Transverse colon (tissue), 4 donors: ENCODE data around the gene ME3. TPM values are rescaled to one million over a fixed set of nuclear protein-coding genes. Genes with fewer than 3 reads are reported as not detected.

ENCODE experiments used
- DNase-seq: peaks from one replicate; pipeline ENCODE4 v3.0.0-alpha.2; 2019
- H3K27ac ChIP-seq, 4 donors: fragments of 200-600 bp; sonication (generic); 2 replicates each; pipeline ENCODE4 v1.5.1; 2016 to 2018; ENCODE audit warnings: inconsistent platforms in 4 of 4
- H3K27me3 ChIP-seq: fragments of 200-600 bp; sonication (generic); 2 replicates; pipeline ENCODE4 v1.5.1; 2017; ENCODE audit warnings: inconsistent platforms
- H3K36me3 ChIP-seq, 4 donors: fragments of 200-600 bp; sonication (generic); 2 replicates each; pipeline ENCODE4 v1.5.1; 2017 to 2019; ENCODE audit warnings: inconsistent platforms in 4 of 4
- H3K4me1 ChIP-seq, 4 donors: fragments of 200-600 bp; sonication (generic); 2 replicates each; pipeline ENCODE4 v1.5.1; 2017 to 2020; ENCODE audit warnings: inconsistent platforms in 4 of 4
- H3K4me3 ChIP-seq, 4 donors: fragments of 200-600 bp; sonication (generic); 1 replicate in 1 of 4; 2 replicates in 3 of 4; pipeline versions ENCODE4 v1.5.1 to v1.6.1; 2017 to 2019; ENCODE audit warnings: inconsistent platforms in 4 of 4
- H3K9me3 ChIP-seq, 2 donors: fragments of 200-600 bp; sonication (generic); 2 replicates each; pipeline ENCODE4 v1.5.1; 2017 to 2019; ENCODE audit warnings: inconsistent platforms in 2 of 2
- EP300 ChIP-seq: sonication (generic); formaldehyde crosslinking; IDR thresholded peaks from one replicate; pipeline ENCODE4 v1.6.1; 2017; ENCODE audit warnings: antibody characterized with exemption, low read depth
- POLR2A ChIP-seq: fragments of 450-650 bp; IDR thresholded peaks from one replicate; pipeline ENCODE4 v1.6.1; 2016; ENCODE audit warnings: antibody characterized with exemption, mild to moderate bottlenecking, moderate library complexity
- POLR2AphosphoS5 ChIP-seq, 3 donors: sonication (generic); formaldehyde crosslinking; IDR thresholded peaks; one replicate each; pipeline ENCODE4 v1.6.1; 2016; ENCODE audit warnings: antibody characterized with exemption in 3 of 3
- WGBS, 2 donors: methylation state at CpG; one replicate each; pipeline ENCODE4 v1.1.5; 2018; ENCODE audit warnings: low coverage in 1 of 2; 5-methylcytosine and 5-hydroxymethylcytosine counted together
- in situ Hi-C, 4 donors: fragments of 200-750 bp; cut with MboI; loops; one replicate each; pipeline versions ENCODE4 v1.15.0 to v1.15.1; 2017; ENCODE audit warnings: low sequenced_read_pairs in 3 of 4, low pct_ligation_motif_present in 1 of 4, low pct_unique_long_range_greater_than_20kb in 1 of 4
- intact Hi-C: fragments of 100-400 bp; cut with DNase I; formaldehyde crosslinking; loops from one replicate; pipeline ENCODE4 v1.15.1; 2023; ENCODE audit warnings: low total_unique reads
- total RNA-seq, 4 donors: library from RNA; depleted of rRNA; stranded (reverse); fragments of >200 nt; gene quantifications; one replicate each; pipeline ENCODE4 v1.1.0, GENCODE V29; 2016
- TF ChIP-seq, protein P1 (sequence below), 5 experiments: fragments of 200-600 bp in 3 of 5; fragments of 450-650 bp in 2 of 5; sonication (generic) in 3 of 5; IDR thresholded peaks; 1 replicate in 2 of 5; 2 replicates in 3 of 5; pipeline ENCODE4 v1.5.1; 2016 to 2017; ENCODE audit warnings: antibody characterized with exemption in 5 of 5, inconsistent platforms in 3 of 5, mild to moderate bottlenecking in 2 of 5, moderate library complexity in 1 of 5

ME3 gene
- total RNA-seq, 4 donors from 2014 or later = 91.8 to 258 (median 116) TPM

DNA sequence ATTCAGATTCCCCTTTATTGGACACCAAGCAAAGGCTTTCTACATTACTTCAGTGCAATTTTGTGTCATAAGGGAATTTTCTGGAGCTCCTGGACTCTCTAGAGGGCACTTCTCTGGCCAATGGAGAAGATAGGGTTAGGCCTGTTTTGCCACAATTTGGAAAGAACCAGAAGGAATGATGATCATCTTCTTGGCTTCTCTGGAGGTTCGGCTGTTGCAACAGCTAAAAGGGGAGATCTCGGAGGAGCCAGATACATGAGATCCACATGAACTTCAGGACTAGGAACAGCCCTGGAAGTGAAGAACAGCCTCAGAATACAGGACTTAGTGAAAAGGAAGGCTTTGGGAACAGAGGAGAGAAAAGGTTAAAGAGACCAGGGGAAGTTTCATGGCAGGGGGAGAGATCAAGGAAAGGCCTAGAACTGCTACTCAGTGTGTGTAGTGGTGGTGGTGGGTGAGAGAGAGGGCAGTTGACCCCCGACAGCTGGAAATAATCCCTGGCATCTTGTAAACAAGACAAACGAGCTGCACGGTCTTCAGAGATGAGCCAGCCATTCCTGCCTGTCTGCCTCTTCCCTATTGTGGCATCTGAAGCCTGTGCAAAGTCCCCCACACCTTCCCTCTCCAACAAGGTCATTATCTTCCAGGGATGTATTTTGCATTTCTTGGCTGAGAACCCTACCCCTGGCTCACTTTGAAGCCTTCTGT is 214.0 kb downstream of the ME3 start:
- H3K9me3 ChIP-seq = no peaks in the 10 kb centered on the region
- H3K27ac ChIP-seq = no peak overlapping the region
- in situ Hi-C loops (loop anchor here (5.0 to 25.0 kb wide), 4 partner anchors 154 to 359 kb away; no protein-coding TSS in a partner anchor), intact Hi-C loops (loop anchor here (5.0 kb wide), 1 partner anchor 1924 kb away; no protein-coding TSS in a partner anchor)
- no peaks in the 10 kb centered on the region for H3K36me3 ChIP-seq
- DNase-seq = no peak
- 75% methylated on average over 5 of the region's 5 CpGs; no CpG with 5 or more reads in 1 of the 2 donors for WGBS, 2 donors
- no peak overlapping the region for H3K4me3 ChIP-seq
- no peak for TF ChIP-seq POLR2AphosphoS5 (IDR thresholded peaks at IDR 0.05)
- TF ChIP-seq EP300 = no peak
- TF ChIP-seq, protein P1, sequence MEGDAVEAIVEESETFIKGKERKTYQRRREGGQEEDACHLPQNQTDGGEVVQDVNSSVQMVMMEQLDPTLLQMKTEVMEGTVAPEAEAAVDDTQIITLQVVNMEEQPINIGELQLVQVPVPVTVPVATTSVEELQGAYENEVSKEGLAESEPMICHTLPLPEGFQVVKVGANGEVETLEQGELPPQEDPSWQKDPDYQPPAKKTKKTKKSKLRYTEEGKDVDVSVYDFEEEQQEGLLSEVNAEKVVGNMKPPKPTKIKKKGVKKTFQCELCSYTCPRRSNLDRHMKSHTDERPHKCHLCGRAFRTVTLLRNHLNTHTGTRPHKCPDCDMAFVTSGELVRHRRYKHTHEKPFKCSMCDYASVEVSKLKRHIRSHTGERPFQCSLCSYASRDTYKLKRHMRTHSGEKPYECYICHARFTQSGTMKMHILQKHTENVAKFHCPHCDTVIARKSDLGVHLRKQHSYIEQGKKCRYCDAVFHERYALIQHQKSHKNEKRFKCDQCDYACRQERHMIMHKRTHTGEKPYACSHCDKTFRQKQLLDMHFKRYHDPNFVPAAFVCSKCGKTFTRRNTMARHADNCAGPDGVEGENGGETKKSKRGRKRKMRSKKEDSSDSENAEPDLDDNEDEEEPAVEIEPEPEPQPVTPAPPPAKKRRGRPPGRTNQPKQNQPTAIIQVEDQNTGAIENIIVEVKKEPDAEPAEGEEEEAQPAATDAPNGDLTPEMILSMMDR (IDR thresholded peaks at IDR 0.05) = no peak
- TF ChIP-seq POLR2A = no peak
- no peaks in the 10 kb centered on the region for H3K27me3 ChIP-seq
- H3K4me1 ChIP-seq = peaks cover 0 to 10% (median 5%) of the 10 kb centered on the region in 4 donors

DNA sequence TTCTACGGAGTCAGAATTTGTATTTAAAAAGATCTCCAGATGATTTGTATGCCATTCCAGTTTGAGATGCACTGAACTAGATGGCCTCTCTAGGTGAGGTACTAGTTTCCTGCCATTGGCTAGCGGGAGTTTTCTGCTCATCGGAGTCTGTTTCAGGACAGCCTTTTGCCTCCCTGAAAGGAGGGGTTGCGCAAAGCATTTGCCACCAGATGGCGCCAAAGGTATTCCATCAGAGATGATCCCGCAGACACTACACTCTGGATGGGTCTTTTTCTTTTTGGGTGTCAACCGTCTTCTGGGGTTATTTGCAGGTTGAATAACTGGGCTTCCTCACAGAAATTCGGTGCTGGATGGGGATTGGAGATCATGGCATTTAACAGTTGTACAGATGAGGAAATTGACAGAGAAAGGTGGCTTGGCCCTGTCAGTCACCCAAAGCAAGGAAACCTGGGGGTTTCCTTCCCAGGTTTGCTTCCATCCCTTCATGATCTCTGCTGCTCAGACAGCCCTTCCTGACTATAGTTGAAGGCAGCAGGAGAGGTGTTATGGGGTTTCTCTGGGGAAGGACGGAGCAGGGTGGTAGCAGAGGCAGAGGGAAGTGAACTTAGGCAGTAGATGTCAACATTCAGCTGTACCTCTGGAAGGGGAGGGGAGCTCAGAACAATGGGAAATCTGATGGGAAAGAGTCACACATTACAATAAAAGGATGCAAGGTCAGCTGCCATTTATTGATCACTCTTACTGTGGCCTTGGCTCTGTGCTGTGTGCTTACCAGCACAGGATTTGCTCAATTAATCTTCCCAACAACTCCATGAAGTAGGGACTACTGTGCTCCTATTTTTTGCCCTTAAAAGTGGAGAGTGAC is 216.1 kb downstream of the ME3 start:
- Histone ChIP-seq H3K27ac (no peak overlapping the region), H3K27me3 (no peaks in the 10 kb centered on the region), H3K4me1 (peaks cover 0 to 10% (median 5%) of the 10 kb centered on the region in 4 donors), H3K4me3 (no peak overlapping the region), H3K36me3 (no peaks in the 10 kb centered on the region), H3K9me3 (no peaks in the 10 kb centered on the region)
- no peak for TF ChIP-seq EP300
- TF ChIP-seq, protein P1 (IDR thresholded peaks at IDR 0.05) = peak; percentile 80 to 93 (median 92)
- in situ Hi-C loops (loop anchor here (5.0 to 25.0 kb wide), 4 partner anchors 156 to 361 kb away; no protein-coding TSS in a partner anchor), intact Hi-C loops (loop anchor here (2.0 to 5.0 kb wide), 2 partner anchors 362 to 1926 kb away; no protein-coding TSS in a partner anchor)
- DNase-seq = peak; percentile 87
- WGBS, 2 donors = 12 to 19% methylated on average over 6 to 9 of the region's 9 CpGs

DNA sequence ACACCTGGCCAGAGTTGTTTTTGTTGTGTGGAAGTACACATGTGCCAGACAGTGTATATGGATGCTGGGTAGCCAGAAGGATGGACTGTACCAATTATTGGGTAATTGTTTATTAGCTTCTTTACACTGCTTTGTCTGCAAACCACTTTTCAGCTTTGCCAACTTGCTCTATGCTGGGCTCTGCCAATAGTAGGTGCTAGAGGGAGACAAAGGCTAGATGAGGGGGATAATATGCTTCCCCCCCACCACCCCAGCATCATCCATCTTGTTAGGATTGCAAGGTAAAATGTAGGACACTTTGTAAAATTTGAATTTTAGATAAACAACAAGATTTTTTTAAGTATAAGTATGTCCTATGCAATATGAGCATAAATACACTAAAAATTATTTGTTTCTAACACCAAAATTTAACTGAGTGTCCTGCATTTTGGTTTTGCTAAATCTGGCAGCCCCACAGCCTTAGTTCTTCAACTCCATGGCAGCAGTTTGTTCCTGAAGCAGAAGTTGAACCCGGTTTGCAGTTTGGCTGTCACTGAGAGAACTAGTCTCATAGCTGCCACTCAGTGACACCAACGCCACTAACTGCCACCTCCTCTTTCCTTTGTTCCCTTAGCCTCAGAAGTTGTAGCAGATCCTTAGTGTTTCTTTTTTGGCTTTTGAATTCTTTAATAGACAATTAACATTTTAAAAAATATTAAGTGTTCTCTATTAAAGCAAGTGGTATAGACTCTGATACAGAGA is 219.0 kb downstream of the ME3 start:
- in situ Hi-C loops = loop anchor here in 2 of 4 donors (10.0 to 25.0 kb wide), 2 partner anchors 159 to 161 kb away; no protein-coding TSS in a partner anchor
- no peaks in the 10 kb centered on the region for H3K36me3 ChIP-seq
- H3K4me3 ChIP-seq = no peak overlapping the region
- 80 to 85% methylated on average over 2 of the region's 2 CpGs for WGBS, 2 donors
- H3K4me1 ChIP-seq = peaks cover 0 to 3% (median 0%) of the 10 kb centered on the region in 4 donors
- no peaks in the 10 kb centered on the region for H3K27me3 ChIP-seq
- no peak overlapping the region for H3K27ac ChIP-seq
- intact Hi-C loops = no loop called here
- TF ChIP-seq POLR2A = no peak
- no peak for TF ChIP-seq POLR2AphosphoS5 (IDR thresholded peaks at IDR 0.05)
- TF ChIP-seq, protein P1 (IDR thresholded peaks at IDR 0.05) = no peak
- TF ChIP-seq EP300 = no peak
- H3K9me3 ChIP-seq = no peaks in the 10 kb centered on the region
- no peak for DNase-seq
